SW 1271 (cell line): ENCODE measurements around the gene VSIG8.
A peak's percentile ranks its signal among the peaks of the same experiment; 100 is the strongest.

Experiments
- DNase-seq, 2 experiments: peaks; one replicate each; lab custom pipeline; 2025; lab: John Stamatoyannopoulos, UW

VSIG8 gene

GRCh38 chr1:159856576-159856975 lies 5.9 kb downstream of the VSIG8 start:
- DNase-seq = no peak

- DNase-seq = no peak
Measured at GRCh38 chr1:159855709-159856108, 6.7 kb downstream of the VSIG8 start.

DNA sequence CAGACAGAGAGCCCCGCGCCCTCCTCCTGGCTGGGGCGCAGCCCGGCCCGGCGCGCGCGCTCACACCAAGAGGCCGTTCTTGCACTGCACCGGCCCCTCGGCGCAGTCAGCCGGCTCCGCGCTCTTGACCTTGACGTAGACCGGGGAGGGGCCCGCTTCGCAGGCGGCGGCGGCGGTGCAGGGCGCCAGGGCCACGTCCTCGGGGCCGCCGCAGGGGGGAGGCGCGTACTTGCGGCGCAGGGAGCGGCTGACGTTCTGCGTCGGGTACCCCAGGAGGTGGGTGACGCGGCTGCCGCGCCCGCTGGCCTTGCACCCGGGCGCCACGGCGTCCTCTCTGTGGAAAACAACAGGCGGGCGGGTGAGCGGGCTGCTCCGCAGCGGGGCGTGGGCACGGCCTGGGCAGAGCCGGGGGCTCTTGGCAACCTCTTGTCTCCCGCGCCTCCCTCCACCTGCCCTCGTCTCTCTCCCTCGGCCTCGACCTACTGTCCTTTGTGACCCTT lies 7.7 kb downstream of the VSIG8 start:
- peak; percentile 33 to 65 for DNase-seq

DNA sequence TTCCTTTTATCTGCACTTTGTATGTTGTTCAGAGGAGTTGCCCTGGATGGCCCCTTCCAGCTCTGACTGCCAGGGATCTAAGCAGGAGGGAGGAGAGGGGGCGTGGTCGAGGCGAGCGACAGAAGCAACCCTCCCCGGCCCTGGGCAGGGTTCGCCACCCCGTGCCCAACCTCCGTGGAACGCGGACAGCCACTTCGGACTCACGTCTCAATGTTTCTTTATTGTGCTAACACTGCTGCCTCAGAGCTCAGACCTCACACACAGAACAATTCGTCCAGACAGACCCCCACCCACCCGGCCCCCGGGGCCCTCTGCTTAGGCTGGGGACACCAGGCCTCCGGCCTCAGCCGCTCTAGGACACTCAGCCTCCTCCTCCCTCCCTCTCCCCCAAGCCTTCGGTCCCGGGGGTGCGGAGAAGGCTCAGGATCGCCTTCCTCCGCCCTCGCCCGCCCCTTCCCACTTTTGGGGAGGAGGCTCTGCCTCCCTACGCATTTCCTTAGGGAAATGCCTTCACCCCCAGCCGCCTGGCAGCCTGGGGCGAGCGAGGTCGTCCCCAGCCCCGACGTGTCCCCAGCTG lies 8.3 kb downstream of the VSIG8 start:
- peak in 1 of 2 experiments; percentile 53 for DNase-seq

GRCh38 chr1:159853417-159854115 lies 8.9 kb downstream of the VSIG8 start:
- no peak for DNase-seq

GRCh38 chr1:159851407-159851806 lies 11.1 kb downstream of the VSIG8 start:
- no peak for DNase-seq

DNA sequence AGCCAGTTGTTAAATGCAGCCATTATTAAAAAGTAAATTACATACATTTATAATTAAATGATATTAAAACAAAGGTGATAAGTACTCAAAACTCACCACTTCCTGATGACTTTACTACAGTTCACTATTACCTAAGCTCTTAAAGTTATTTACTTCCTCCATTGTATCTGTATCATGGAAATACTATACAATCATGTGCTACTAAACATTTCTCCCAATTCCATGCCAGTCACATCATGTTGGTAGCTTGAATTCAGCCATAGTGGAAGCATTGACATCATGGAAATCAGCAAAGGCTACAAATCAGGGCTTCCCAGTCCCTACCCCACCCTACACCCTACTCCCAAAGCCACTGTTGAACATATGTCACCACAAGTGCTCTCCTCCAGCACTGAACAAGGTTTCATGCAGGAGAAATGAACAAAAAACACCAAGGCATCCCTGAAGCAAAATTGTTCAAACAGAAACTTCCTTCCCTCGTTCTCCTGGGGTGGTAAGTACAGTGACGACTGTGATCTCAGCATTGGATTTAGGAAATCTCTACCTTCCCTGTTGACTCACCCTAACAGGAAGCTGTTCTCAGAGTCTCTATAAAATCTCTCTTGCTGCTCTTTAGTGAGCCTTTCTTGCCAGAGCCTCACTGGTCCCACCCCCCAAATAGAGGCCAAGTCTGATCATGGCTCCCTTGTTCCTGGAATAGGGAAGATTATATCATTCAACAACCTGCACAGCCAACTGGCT lies 12.7 kb downstream of the VSIG8 start:
- no peak for DNase-seq

DNA sequence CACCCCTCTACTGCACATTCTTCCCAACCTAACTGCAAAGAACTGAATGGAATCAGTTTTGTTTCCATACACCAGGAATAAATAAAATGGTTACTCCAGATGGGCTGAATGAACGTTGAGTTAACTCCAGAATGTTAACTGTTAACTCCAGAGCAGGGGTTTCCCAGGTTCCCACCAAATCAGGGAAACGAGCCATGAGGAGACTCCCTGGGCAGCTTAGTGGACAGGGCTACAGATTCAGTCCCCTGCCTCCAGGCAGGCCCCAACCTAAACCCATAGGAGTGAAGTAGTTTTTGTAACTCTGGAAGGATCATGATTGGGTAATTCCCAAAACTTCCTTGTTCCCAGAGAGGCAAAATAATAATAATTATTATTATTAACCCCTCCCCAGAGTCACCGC lies 14.1 kb downstream of the VSIG8 start:
- no peak for DNase-seq

- no peak for DNase-seq
Measured at GRCh38 chr1:159847231-159847630, 15.2 kb downstream of the VSIG8 start.

DNA sequence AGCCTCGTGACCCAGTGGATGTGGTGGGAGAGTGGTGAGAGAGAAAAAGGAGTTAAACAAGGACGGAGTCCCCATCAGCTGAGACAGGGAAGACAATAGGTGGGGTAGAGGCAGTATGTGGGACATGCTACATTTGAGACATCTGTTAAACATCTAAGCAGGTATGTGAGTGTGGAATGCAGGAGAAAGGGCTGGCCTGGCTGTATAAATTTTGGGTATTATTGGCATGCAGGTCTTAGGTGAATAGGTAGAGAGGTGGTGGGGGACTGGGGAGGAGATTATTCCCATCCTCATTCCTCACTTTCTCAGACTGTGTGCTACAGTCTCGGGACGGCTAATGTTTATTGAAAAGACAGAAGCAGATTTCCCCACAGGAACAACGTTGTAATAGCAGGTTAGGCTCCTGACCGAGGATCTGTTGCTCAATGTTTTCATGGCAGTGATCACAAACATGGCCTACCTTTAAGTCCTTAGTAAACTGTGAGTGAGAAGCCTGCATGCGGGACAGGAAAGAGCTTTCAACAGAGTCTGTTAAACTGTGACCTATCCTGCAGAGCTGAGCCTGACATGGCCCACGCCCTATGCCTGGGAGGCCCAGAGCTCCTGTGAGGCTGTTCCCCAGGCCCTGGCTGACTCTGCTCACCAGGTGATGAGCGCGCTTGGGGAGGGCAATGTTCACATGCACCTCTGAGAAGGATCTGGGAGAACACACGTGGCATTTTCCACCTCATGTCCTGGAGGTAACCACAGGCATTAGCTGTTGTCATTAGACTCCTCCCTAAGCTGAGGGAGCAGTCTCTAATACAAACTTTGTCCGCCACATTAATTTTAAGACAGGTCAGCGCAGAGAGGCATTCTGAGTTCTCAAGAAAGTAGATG lies 16.5 kb downstream of the VSIG8 start:
- DNase-seq = no peak

DNA sequence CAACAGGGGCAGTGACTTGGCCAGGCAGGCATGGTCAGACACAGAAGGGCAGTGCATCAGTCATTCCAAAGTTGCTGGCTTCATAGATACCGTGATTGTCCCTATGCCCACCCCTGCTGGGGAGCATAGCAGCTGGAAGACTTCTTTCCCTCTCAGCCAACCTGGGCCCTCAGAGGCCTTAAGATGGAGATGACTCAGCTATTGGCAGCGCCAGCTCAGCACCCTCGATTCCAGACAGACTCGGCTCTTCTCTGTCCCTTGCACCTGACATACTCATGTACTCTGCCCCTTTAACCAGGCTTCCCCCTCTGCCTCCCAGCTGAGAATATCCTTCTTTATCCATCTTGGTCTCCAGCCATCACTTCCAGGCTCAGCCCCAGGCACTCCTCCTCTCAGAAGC lies 19.0 kb downstream of the VSIG8 start:
- DNase-seq = no peak

DNA sequence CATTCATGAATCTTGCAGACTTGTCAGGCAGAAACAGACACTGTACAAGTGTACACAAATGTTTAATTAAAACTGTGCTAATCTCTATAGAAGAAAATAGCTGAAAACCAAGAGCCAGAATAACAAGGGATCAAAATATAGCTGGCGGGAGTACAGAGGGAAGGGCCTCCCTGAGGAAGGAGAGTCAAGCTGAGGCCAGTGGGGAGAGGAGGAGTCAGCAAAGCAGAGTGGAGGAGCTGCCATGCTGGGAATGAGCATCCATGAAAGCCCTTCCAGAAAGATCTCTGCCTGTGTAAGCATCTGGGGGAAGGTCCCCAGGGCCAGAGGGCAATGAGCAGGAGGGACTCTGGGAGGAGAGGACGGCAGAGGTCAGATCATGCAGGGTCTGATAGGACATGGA lies 20.7 kb downstream of the VSIG8 start:
- DNase-seq = no peak

DNA sequence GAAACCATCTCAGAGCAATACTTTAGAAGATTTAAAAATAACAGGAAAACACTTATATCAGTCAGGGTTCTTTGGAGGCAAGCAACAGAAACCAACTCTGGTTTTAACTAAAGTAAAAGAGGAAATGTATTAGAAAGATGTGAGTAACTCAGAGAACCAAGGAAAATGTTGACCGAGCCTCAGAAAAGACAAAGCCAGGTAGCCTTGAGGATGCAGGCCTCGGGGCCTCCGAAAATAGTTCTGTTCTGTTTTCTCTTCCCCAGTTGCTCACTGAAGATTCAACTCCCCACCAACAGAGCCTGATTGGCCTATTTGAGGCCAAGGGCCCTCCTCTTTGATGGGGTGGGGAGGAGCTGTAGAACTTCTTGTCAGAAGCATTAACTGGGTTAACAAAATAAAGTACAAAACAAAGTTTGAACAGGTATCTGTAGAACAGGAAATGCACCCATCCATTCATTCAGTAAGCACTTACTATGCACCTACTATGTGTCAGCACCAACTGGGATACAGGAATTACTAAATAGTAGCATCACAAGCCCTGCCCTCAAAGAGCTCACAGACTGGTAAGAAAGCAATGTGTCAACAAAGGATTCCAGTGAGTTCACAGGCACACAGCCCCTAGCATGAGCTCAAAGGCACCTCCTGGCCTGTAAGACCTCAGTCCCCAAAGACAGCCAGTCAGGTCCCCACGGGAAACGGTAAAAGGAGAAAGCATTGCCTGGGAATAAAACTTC lies 23.2 kb downstream of the VSIG8 start:
- DNase-seq = no peak

DNA sequence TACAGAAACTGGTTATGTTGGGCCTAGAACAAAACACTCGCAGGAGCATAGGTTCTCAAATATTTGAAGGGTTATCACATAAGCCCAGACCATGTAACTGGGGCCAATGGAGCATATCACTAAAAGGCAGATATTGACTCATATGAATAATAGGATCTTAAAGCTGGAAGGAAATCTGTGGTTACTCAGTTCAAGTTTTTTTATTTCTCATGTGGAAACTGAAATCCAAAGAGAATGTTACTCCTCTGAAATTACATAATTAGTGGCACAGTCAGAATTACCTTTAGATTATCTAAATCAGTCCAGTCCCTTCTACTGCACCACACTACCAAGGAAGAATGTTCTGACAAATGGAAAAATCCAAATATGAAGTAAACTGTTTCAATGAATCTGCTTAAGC lies 23.7 kb downstream of the VSIG8 start:
- DNase-seq = no peak

GRCh38 chr1:159835862-159836525 lies 26.5 kb downstream of the VSIG8 start:
- DNase-seq = no peak

DNA sequence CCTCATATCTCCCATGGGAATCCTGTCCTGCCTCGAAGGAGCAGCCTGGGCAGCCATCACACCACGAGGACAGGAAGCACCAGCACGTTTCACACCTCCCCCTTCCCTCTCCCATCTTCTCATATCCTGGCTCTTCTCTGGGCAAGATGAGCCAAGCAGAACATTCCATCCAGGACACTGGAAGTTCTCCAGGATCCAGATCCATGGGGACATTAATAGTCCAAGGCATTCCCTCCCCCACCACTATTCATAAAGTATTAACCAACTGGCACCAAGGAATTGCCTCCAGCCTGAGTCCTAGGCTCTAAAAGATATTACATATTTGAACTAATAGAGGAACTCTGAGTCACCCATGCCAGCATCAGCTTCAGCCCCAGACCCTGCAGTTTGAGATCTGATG lies 27.1 kb downstream of the VSIG8 start:
- no peak for DNase-seq

DNA sequence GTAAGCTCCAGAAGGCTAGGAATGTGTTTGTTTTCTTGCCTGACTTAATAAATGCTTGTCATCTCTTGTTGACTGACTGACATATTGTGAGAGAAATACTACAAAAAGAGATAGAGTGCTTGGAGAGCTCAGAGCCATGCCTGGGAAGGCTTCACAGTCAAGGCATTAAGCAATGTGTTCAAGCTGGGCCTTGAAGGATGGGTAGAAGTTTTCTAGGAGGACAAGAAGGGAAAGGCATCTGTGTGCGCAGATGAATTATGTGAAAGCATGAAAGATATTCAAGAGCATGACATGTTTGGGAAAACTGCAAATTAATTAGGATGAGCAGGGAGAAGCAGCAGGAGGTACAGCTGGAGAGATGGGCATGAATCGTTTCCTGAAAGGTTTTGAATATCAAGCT lies 30.1 kb downstream of the VSIG8 start:
- DNase-seq = no peak

DNA sequence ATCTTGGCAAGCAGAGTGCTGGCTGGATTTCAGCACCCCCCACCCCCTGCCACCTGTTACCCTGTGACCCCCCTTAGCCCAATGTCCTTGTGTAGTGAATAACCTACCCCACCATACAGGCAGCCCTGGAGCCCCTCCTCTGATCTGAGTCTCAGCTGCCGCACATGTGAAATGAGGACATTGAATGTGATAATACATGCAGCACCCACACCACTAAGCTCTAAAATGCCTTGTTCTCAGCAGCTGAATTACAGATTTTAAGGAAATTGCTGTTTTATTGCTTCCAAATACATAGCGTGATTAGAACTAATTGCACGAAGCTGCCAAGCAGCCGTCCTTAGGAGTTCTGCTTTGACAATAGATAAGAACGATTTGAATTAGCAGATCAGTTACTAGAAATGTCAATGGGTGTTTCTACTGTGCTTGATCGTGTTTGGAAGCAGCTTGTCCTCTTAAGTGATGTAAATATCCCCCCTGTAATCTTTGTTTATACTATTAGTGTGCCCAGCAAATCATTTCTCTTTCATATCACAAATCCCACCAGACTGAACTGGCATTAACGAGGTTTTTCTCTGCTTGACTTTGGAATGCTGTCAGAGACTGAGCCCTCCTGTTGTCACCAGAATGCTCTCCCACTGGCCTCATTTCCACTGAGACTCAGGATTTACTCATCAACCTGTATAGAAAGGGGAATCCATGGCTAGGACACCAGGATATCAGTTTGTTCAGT lies 30.9 kb downstream of the VSIG8 start:
- no peak for DNase-seq

DNA sequence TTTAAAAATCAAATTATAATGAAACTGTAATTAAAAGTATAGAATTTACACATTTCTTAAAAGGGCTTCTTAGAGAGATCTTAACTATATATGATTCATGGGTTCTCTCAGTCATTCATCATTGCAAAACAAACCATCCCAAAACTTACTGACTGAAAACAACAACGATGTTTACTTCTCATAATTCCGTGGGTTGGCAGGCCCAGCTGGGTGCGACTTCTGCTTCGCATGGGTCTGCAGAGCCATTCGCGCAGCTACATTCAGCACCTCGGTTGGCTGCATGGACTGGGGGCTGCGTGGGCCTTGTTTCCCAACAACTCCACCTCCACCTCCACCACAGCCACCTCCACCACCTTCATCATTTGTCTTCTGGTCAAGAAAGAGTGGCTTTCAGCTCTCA lies 31.7 kb downstream of the VSIG8 start:
- no peak for DNase-seq

DNA sequence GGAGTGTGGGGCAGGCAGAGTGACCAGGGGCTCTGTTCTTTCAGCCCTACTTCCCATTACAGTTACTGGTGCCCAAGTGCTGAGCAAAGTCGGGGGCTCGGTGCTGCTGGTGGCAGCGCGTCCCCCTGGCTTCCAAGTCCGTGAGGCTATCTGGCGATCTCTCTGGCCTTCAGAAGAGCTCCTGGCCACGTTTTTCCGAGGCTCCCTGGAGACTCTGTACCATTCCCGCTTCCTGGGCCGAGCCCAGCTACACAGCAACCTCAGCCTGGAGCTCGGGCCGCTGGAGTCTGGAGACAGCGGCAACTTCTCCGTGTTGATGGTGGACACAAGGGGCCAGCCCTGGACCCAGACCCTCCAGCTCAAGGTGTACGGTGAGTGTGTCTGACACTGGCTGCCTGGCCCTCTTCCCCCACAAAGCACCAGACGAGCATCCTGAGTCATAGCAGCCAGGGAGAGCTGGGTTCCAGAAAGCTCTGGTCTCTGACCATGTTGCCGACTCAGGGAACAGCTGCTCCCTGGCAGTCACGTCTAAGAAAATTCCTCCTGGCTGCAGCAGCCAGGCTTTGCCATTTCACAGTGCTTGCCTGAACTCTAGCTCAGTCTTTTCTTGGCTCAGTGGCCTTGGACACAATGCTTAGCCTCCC lies 32.5 kb downstream of the VSIG8 start:
- DNase-seq = no peak
